Fibroblast of mammary gland (primary cell): ENCODE results near the gene FHOD3.

Experiments used
- DNase-seq: peaks from one replicate; pipeline ENCODE4 v3.0.0-alpha.2; 2010; ENCODE audit warnings: low read depth
- H3K4me3 ChIP-seq: 2 replicates; pipeline ENCODE4 v1.5.1; 2011; ENCODE audit warnings: low read depth, mild to moderate bottlenecking, low read length, moderate library complexity; ENCODE audit not compliant: control insufficient read depth
- TF ChIP-seq, protein P1 (sequence below): conservative IDR thresholded peaks from 2 replicates; pipeline ENCODE4 v1.5.1; 2011; ENCODE audit warnings: low read depth, low read length, inconsistent platforms; ENCODE audit not compliant: control insufficient read depth, insufficient read depth

Gene FHOD3

GRCh38 chr18:36398419-36398818 is 100.9 kb downstream of the FHOD3 start:
- H3K4me3 ChIP-seq, result no peak overlapping the region
- DNase-seq, result no peak
- TF ChIP-seq, protein P1, sequence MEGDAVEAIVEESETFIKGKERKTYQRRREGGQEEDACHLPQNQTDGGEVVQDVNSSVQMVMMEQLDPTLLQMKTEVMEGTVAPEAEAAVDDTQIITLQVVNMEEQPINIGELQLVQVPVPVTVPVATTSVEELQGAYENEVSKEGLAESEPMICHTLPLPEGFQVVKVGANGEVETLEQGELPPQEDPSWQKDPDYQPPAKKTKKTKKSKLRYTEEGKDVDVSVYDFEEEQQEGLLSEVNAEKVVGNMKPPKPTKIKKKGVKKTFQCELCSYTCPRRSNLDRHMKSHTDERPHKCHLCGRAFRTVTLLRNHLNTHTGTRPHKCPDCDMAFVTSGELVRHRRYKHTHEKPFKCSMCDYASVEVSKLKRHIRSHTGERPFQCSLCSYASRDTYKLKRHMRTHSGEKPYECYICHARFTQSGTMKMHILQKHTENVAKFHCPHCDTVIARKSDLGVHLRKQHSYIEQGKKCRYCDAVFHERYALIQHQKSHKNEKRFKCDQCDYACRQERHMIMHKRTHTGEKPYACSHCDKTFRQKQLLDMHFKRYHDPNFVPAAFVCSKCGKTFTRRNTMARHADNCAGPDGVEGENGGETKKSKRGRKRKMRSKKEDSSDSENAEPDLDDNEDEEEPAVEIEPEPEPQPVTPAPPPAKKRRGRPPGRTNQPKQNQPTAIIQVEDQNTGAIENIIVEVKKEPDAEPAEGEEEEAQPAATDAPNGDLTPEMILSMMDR, result no peak

DNA sequence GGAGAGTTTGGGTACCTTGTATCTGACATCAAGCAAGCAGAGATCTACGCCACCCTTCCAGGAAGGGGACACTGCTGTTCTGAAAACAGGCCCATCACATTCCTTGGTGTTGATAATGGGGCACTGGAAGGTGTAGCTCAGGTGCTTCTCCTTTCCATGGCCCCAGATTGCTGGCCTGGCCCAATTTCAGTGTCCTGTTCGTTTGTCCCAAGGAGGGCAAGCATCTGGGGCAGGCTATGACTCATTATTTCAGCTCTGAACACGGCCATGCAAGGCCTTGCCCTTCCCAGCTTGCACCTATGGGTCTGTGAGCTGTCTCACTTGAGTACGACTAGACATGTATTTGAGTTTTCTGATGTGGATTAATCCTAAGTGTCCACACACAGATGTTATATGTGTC is 101.5 kb downstream of the FHOD3 start:
- no peak overlapping the region for H3K4me3 ChIP-seq
- TF ChIP-seq, protein P1, result no peak
- no peak for DNase-seq

GRCh38 chr18:36401462-36401861 is 103.9 kb downstream of the FHOD3 start:
- no peak for DNase-seq
- H3K4me3 ChIP-seq, result no peak overlapping the region
- TF ChIP-seq, protein P1, result no peak

GRCh38 chr18:36402765-36403396 is 105.4 kb downstream of the FHOD3 start:
- DNase-seq, result peak; percentile 84
- TF ChIP-seq, protein P1, result no peak
- no peak overlapping the region for H3K4me3 ChIP-seq

- TF ChIP-seq, protein P1, result no peak
- DNase-seq, result no peak
- H3K4me3 ChIP-seq, result no peak overlapping the region
Observed at GRCh38 chr18:36403896-36404820, 106.6 kb downstream of the FHOD3 start.

GRCh38 chr18:36405611-36406010 is 108.1 kb downstream of the FHOD3 start:
- no peak for DNase-seq
- no peak overlapping the region for H3K4me3 ChIP-seq
- TF ChIP-seq, protein P1, result no peak
